Parathyroid adenoma (tissue), 2 donors: ENCODE measurements around the gene GGA3.
A peak's percentile ranks its signal among the peaks of the same experiment; 100 is the strongest.

Experiments used
- H2AFZ ChIP-seq: fragments of 300-600 bp; sonication (generic); one replicate; pipeline ENCODE4 v1.7.0; 2017; ENCODE audit warnings: antibody characterized with exemption, mild to moderate bottlenecking
- H3K27ac ChIP-seq: fragments of 300-600 bp; sonication (generic); one replicate; pipeline ENCODE4 v1.7.0; 2017
- H3K27me3 ChIP-seq: fragments of 300-600 bp; sonication (generic); one replicate; pipeline ENCODE4 v1.7.0; 2017; ENCODE audit warnings: low read length; ENCODE audit not compliant: control insufficient read depth, insufficient read depth
- H3K36me3 ChIP-seq: fragments of 300-600 bp; sonication (generic); one replicate; pipeline ENCODE4 v1.7.0; 2017; ENCODE audit warnings: low read length; ENCODE audit not compliant: control insufficient read depth, insufficient read depth
- H3K4me1 ChIP-seq: fragments of 300-600 bp; sonication (generic); one replicate; pipeline ENCODE4 v1.7.0; 2017; ENCODE audit warnings: control low read depth
- H3K4me2 ChIP-seq: fragments of 300-600 bp; sonication (generic); one replicate; pipeline ENCODE4 v1.7.0; 2017; ENCODE audit warnings: low read length
- H3K4me3 ChIP-seq: fragments of 300-600 bp; sonication (generic); one replicate; pipeline ENCODE4 v1.7.0; 2017; ENCODE audit warnings: low read depth, low read length
- H3K79me2 ChIP-seq: fragments of 300-600 bp; sonication (generic); one replicate; pipeline ENCODE4 v1.7.0; 2017; ENCODE audit warnings: control low read depth
- H3K9ac ChIP-seq: fragments of 300-600 bp; sonication (generic); one replicate; pipeline ENCODE4 v1.7.0; 2017; ENCODE audit warnings: mild to moderate bottlenecking
- H3K9me3 ChIP-seq: fragments of 300-600 bp; sonication (generic); one replicate; pipeline ENCODE4 v1.7.0; 2017; ENCODE audit warnings: low read length; ENCODE audit not compliant: control insufficient read depth
- TF ChIP-seq, protein P1 (sequence below): fragments of 300-600 bp; sonication (generic); IDR thresholded peaks from one replicate; pipeline ENCODE4 v1.7.0; 2017; ENCODE audit warnings: antibody characterized with exemption, mild to moderate bottlenecking
- donor health status: primary hyperparathyroidism.

GGA3 gene

DNA sequence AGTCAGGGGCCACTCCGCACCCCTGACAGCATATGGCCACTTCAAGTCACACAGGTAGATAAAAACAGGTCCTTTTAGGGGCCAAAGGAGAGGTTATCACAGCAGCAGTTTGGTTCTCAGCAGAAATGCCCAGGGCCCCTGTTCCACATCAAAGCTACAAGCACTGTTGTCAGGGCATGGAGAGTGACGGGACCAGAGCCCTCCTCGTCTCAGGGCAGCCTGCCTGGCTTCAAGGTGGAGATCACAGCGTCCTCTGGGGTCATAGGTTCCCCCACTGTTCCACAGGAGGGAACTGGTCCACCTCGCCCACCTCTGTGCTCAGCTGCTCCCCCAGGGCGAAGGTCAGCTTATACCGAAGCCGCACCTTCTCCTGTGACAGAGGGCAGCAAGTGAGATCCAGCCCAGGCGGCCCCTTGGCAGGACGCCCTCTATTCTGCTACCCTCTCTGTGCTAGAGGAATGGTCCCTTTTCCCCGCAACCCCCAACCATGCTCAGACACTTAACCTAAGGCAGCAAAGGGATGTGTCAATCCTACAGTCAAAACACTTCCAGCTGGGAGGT is 23.3 kb downstream of the GGA3 start:
- Histone ChIP-seq H3K4me3 (no peak overlapping the region), H3K9me3 (no peaks in the 10 kb centered on the region), H3K79me2 (no peaks in the 10 kb centered on the region), H3K9ac (no peak overlapping the region), H3K36me3 (no peaks in the 10 kb centered on the region), H3K4me1 (no peaks in the 10 kb centered on the region), H3K4me2 (no peak overlapping the region), H3K27me3 (no peaks in the 10 kb centered on the region), H3K27ac (peak overlapping the region; percentile 19), H2AFZ (no peak overlapping the region)
- TF ChIP-seq, protein P1, sequence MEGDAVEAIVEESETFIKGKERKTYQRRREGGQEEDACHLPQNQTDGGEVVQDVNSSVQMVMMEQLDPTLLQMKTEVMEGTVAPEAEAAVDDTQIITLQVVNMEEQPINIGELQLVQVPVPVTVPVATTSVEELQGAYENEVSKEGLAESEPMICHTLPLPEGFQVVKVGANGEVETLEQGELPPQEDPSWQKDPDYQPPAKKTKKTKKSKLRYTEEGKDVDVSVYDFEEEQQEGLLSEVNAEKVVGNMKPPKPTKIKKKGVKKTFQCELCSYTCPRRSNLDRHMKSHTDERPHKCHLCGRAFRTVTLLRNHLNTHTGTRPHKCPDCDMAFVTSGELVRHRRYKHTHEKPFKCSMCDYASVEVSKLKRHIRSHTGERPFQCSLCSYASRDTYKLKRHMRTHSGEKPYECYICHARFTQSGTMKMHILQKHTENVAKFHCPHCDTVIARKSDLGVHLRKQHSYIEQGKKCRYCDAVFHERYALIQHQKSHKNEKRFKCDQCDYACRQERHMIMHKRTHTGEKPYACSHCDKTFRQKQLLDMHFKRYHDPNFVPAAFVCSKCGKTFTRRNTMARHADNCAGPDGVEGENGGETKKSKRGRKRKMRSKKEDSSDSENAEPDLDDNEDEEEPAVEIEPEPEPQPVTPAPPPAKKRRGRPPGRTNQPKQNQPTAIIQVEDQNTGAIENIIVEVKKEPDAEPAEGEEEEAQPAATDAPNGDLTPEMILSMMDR = no peak

DNA sequence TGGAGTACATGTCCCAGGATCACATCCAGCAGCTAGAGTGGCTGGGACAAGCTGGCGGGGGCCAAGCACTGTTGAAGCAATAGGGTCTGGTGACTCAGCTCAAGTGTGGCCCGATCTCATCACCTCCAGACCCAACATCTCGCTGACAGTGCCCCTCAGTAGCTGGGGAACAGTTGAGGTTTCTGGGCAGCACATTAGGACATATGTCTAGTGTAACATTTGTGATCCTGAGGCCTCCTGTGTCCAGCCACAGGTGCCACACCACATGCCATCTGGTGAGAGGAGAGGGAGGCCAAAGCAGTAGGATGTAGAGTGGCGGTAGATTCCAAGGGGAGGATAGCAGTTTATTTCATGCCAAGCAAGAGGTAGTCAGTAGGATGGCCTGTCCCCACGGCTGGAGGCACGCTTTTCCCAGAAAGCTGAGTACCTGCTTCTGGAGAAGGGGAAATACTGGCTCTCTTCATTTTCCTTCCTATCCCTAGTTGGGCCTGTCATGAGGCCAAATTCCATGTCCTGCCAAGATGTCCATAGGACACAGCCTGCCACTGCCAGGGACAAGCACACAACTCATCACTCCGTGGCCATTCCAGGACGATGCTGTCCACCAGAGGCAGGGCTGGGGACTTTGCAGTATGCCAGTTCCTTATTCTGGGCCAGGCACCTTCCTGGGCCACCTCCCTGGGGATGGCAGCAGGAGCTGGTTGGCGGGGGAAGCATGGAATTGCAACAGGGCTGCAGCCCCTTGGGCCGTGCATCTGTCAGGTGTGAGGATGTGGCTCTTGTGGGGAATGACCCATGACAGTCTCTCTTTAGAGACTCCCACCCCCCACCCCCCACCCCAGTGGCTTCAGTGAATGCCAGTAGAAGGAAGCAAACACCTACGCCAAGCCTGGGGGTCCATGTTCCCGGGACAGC is 24.0 kb downstream of the GGA3 start:
- no peak overlapping the region for H2AFZ ChIP-seq
- no peak overlapping the region for H3K27ac ChIP-seq

DNA sequence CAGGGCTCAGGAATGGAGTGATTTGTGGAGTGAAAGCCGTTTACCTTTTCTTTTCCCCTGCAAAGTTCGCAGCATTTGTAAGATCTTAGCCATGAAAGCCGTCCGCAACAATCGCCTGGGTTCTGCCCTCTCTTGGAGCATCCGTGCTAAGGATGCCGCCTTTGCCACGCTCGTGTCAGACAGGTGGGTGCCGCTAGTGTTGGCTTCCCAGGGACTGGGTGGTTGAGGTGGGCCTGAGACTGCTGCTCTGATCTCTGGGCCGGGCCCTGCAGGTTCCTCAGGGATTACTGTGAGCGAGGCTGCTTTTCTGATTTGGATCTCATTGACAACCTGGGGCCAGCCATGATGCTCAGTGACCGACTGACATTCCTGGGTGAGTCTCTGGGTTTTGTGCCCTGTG is 28.6 kb downstream of the GGA3 start:
- Histone ChIP-seq H3K27me3 (no peaks in the 10 kb centered on the region), H3K9ac (no peak overlapping the region), H3K4me2 (no peak overlapping the region), H3K36me3 (no peaks in the 10 kb centered on the region), H3K27ac (no peak overlapping the region), H3K4me3 (no peak overlapping the region), H2AFZ (no peak overlapping the region), H3K79me2 (no peaks in the 10 kb centered on the region), H3K9me3 (no peaks in the 10 kb centered on the region), H3K4me1 (no peaks in the 10 kb centered on the region)
- TF ChIP-seq, protein P1 = no peak

More for the DNA sequence above, 24.0 kb downstream of the GGA3 start:
- TF ChIP-seq, protein P1 = no peak
- H3K9ac ChIP-seq = no peak overlapping the region
- no peaks in the 10 kb centered on the region for H3K36me3 ChIP-seq
- H3K27me3 ChIP-seq = no peaks in the 10 kb centered on the region
- no peak overlapping the region for H3K4me3 ChIP-seq
- no peaks in the 10 kb centered on the region for H3K9me3 ChIP-seq
- H3K79me2 ChIP-seq = no peaks in the 10 kb centered on the region
- H3K4me1 ChIP-seq = no peaks in the 10 kb centered on the region
- H3K4me2 ChIP-seq = no peak overlapping the region

DNA sequence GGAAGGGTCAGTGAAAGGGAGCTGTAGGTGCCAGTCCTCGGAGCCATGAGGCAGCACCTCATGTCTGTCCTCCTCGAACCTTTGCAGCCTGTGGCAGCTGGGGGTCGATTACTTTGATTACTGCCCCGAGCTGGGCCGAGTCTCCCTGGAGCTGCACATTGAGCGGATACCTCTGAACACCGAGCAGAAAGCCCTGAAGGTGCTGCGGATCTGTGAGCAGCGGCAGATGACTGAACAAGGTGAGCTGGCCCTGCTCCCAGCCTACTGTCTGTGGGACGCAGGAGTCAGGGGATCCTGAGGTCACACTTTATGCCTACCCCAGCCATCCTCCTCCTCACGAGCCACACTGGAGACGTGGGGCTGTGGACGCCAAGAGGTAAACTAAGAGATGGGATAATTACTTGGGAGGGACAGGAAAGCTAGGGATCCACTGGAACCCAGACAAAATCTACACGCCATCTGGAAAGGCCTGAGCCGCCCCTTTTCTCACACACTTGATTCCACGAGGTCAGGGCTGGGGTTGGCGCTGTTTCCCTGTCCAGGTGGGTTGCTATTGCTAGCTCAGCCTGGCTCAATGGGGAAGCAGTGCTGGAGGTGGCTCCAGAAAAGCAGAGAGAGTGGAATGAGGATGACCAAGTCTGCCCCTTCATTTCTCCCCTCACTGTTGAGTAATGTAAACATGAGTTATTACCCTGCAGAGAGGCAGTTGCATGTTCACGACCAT is 29.5 kb downstream of the GGA3 start:
- Histone ChIP-seq H3K36me3 (no peaks in the 10 kb centered on the region), H3K4me1 (no peaks in the 10 kb centered on the region), H3K27me3 (no peaks in the 10 kb centered on the region), H3K79me2 (no peaks in the 10 kb centered on the region), H3K27ac (no peak overlapping the region), H3K9ac (no peak overlapping the region), H3K4me3 (no peak overlapping the region), H2AFZ (no peak overlapping the region), H3K9me3 (no peaks in the 10 kb centered on the region), H3K4me2 (no peak overlapping the region)
- TF ChIP-seq, protein P1 = no peak
